Progenitor cell of endocrine pancreas (in vitro differentiated cells): Measurements from ENCODE around the gene RAB36. TPM values are rescaled to one million over a fixed set of nuclear protein-coding genes. Genes with fewer than 3 reads are reported as not detected.

ENCODE experiments used
- DNase-seq: peaks from one replicate; pipeline ENCODE4 v3.0.0; 2021; ENCODE audit warnings: low spot score; ENCODE audit not compliant: unreplicated experiment
- H3K27ac Mint-ChIP-seq: 2 replicates; pipeline ENCODE4 v1.8.0; 2021; ENCODE audit warnings: mild to moderate bottlenecking, moderate library complexity, mixed read lengths
- H3K27me3 Mint-ChIP-seq: 2 replicates; pipeline ENCODE4 v1.8.0; 2021; ENCODE audit warnings: mixed read lengths
- H3K36me3 Mint-ChIP-seq: 2 replicates; pipeline ENCODE4 v1.8.0; 2022; ENCODE audit warnings: mixed read lengths; ENCODE audit not compliant: insufficient read depth
- H3K4me1 Mint-ChIP-seq: 2 replicates; pipeline ENCODE4 v1.8.0; 2021; ENCODE audit warnings: low read depth, mixed read lengths
- H3K4me3 Mint-ChIP-seq: 2 replicates; pipeline ENCODE4 v1.8.0; 2021; ENCODE audit warnings: low read depth, mild to moderate bottlenecking, moderate library complexity, mixed read lengths
- H3K9me3 Mint-ChIP-seq: 2 replicates; pipeline ENCODE4 v1.8.0; 2021; ENCODE audit warnings: low read depth, mixed read lengths
- total RNA-seq: library from RNA; stranded (reverse); gene quantifications from 2 replicates; pipeline ENCODE4 v1.2.1, GENCODE V29; 2021
- TF ChIP-seq, protein P1 (sequence below): fragments of 200-600 bp; sonication (generic); IDR thresholded peaks from one replicate; pipeline ENCODE4 v1.5.0; 2021; ENCODE audit warnings: antibody characterized with exemption, mild to moderate bottlenecking; ENCODE audit not compliant: unreplicated experiment

The RAB36 gene
- total RNA-seq, 1 donor from 2014 or later, result 10.3 TPM

DNA sequence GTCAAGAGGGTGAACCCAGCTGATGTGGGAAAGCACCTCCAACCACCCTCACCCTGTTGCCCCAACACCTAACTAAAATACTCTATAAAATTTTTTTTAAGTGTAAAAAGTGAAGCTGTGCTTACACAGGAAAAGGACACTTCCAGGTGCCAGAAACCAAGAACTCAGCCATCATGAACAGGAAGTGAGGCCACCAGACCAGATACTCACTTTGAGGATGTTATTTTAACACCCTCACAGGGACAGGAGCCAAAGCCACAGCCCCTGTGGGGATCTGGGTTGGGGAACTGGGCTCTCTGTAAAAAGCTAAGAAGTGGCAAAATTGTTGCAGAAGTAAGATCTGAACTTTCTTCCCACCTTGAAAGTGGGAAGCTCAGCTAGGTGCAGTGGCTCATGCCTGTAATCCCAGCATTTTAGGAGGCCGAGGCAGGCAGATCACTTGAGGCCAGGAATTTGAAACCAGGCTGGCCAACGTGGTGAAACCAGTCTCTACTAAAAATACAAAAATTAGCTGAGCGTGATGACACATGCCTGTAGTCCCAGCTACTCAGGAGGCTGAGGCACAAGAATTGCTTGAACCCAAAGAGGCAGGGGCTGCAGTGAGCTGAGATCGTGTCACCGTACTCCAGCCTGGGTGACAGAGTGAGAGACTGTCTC is 7.2 kb upstream of the RAB36 start:
- Mint-ChIP-seq H3K9me3 (no peaks in the 10 kb centered on the region), H3K36me3 (no peaks in the 10 kb centered on the region), H3K4me1 (peaks cover 14% of the 10 kb centered on the region), H3K27me3 (no peaks in the 10 kb centered on the region), H3K4me3 (no peak overlapping the region), H3K27ac (no peak overlapping the region)
- DNase-seq, result no peak
- TF ChIP-seq, protein P1, sequence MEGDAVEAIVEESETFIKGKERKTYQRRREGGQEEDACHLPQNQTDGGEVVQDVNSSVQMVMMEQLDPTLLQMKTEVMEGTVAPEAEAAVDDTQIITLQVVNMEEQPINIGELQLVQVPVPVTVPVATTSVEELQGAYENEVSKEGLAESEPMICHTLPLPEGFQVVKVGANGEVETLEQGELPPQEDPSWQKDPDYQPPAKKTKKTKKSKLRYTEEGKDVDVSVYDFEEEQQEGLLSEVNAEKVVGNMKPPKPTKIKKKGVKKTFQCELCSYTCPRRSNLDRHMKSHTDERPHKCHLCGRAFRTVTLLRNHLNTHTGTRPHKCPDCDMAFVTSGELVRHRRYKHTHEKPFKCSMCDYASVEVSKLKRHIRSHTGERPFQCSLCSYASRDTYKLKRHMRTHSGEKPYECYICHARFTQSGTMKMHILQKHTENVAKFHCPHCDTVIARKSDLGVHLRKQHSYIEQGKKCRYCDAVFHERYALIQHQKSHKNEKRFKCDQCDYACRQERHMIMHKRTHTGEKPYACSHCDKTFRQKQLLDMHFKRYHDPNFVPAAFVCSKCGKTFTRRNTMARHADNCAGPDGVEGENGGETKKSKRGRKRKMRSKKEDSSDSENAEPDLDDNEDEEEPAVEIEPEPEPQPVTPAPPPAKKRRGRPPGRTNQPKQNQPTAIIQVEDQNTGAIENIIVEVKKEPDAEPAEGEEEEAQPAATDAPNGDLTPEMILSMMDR, result no peak

DNA sequence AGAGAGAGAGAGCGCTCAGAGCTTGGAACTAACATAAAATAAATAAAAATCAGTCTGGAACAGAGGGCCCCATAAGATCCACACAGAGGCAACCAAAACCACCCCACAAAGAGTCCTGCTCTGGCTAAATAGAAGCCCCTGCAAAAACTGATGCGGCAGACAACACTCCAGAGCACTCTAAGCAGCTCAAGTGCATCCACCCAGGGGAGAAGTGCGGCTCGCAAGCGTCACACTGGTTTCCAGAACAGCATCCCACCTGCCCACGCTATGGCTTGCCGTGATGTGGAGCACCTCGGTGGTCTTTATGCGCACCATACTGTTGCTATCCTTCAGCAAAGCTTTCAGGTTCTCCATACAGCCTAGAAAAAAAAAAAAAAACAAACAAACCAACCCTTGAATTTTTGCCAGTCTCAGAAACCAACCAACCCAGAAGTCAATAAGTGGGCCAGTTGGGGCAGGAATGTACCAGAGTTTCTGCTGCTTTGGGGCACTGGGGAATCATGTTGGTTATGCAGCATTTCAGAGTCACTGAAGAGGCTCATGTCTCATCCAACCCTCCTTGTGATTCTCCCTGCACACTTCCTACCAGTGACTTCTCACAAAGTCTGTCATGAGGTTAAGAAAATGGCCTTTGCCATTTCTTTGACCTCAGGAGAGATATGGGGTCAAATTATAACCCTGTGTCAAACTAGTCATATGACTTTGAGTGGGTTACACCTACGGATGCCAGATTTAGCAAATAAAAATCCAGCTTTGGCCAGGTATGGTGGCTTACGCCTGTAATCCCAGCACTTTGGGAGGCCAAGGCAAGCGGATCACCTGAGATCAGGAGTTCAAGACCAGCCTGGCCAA is 6.5 kb upstream of the RAB36 start:
- peaks cover 18% of the 10 kb centered on the region for H3K4me1 Mint-ChIP-seq
- no peaks in the 10 kb centered on the region for H3K27me3 Mint-ChIP-seq
- no peak overlapping the region for H3K27ac Mint-ChIP-seq
- H3K4me3 Mint-ChIP-seq, result no peak overlapping the region
- DNase-seq, result no peak
- TF ChIP-seq, protein P1, result no peak
- H3K36me3 Mint-ChIP-seq, result no peaks in the 10 kb centered on the region
- H3K9me3 Mint-ChIP-seq, result no peaks in the 10 kb centered on the region

DNA sequence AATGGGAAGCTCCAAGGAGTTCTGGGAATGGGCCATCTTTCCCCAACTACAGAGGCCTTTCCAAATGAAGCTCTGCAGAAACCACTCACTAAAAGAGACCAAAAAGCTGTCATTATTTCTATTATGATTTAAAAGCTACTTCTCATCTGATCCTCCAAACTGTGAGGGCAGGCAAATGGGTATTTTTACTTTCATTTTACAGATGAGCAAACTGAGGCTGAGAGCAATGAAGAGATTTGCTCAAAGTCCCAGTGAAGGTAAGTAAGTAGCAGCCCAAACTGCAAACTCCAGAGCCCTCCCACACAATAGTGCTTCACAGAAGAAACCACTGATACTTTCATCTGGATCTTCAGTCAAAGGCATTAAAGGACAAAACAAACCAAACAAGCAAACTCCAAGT is 4.9 kb upstream of the RAB36 start:
- no peak overlapping the region for H3K4me3 Mint-ChIP-seq
- H3K27me3 Mint-ChIP-seq, result no peaks in the 10 kb centered on the region
- H3K27ac Mint-ChIP-seq, result no peak overlapping the region
- no peaks in the 10 kb centered on the region for H3K36me3 Mint-ChIP-seq
- no peak for DNase-seq
- H3K9me3 Mint-ChIP-seq, result no peaks in the 10 kb centered on the region
- H3K4me1 Mint-ChIP-seq, result peaks cover 23% of the 10 kb centered on the region
- TF ChIP-seq, protein P1, result no peak

GRCh38 chr22:23142546-23143105 is 2.7 kb upstream of the RAB36 start:
- H3K27me3 Mint-ChIP-seq, result no peaks in the 10 kb centered on the region
- no peak for DNase-seq
- H3K36me3 Mint-ChIP-seq, result no peaks in the 10 kb centered on the region
- TF ChIP-seq, protein P1, result no peak
- H3K4me1 Mint-ChIP-seq, result peaks cover 28% of the 10 kb centered on the region
- H3K9me3 Mint-ChIP-seq, result no peaks in the 10 kb centered on the region
- peak overlapping the region; percentile 93 for H3K27ac Mint-ChIP-seq
- peak overlapping the region; percentile 58 for H3K4me3 Mint-ChIP-seq

GRCh38 chr22:23143119-23143518 is 2.2 kb upstream of the RAB36 start:
- Mint-ChIP-seq H3K27ac (peak overlapping the region; percentile 93), H3K4me1 (peaks cover 28% of the 10 kb centered on the region), H3K4me3 (no peak overlapping the region), H3K27me3 (no peaks in the 10 kb centered on the region), H3K36me3 (no peaks in the 10 kb centered on the region), H3K9me3 (no peaks in the 10 kb centered on the region)
- DNase-seq, result no peak
- TF ChIP-seq, protein P1, result no peak
